Epidermal melanocyte (primary cell): ENCODE measurements around the gene UBA1.

Experiments
- DNase-seq: peaks from one replicate; pipeline ENCODE4 v3.0.0; 2011; ENCODE audit warnings: low spot score; ENCODE audit not compliant: insufficient read length

Gene UBA1

GRCh38 chrX:47210661-47211425 lies 17.2 kb downstream of the UBA1 start:
- DNase-seq, result no peak

GRCh38 chrX:47212381-47213293 lies 19.0 kb downstream of the UBA1 start:
- no peak for DNase-seq

GRCh38 chrX:47214435-47215077 lies 20.9 kb downstream of the UBA1 start:
- DNase-seq, result no peak

- DNase-seq, result no peak
These were observed 21.8 kb downstream of the UBA1 start for GRCh38 chrX:47215291-47215900.

GRCh38 chrX:47216393-47216925 lies 22.8 kb downstream of the UBA1 start:
- no peak for DNase-seq

- DNase-seq, result no peak
These were observed 23.7 kb downstream of the UBA1 start for GRCh38 chrX:47217121-47217851.

- DNase-seq, result peak; percentile 69
These were observed 24.2 kb downstream of the UBA1 start for GRCh38 chrX:47217852-47218279.

GRCh38 chrX:47218280-47218919 lies 24.8 kb downstream of the UBA1 start, which contains the start of gene CDK16:
CDK16 (plus strand) TSS chrX:47218681; CDS start chrX:47223558, 4,877 bp downstream.
- peak; percentile 60 for DNase-seq

- DNase-seq, result no peak
These were observed 25.5 kb downstream of the UBA1 start for GRCh38 chrX:47218920-47219815.

GRCh38 chrX:47221756-47222155 lies 28.1 kb downstream of the UBA1 start:
- DNase-seq, result no peak

- no peak for DNase-seq
These were observed 29.2 kb downstream of the UBA1 start for GRCh38 chrX:47222751-47223350.

GRCh38 chrX:47223476-47224250 lies 30.0 kb downstream of the UBA1 start:
- no peak for DNase-seq

- no peak for DNase-seq
These were observed 30.8 kb downstream of the UBA1 start for GRCh38 chrX:47224266-47224895.

- DNase-seq, result no peak
These were observed 31.3 kb downstream of the UBA1 start for GRCh38 chrX:47224896-47225290.

- DNase-seq, result no peak
These were observed 32.4 kb downstream of the UBA1 start for GRCh38 chrX:47226071-47226470.

- no peak for DNase-seq
These were observed 33.1 kb downstream of the UBA1 start for GRCh38 chrX:47226531-47227333.

GRCh38 chrX:47227334-47227583 lies 33.6 kb downstream of the UBA1 start:
- DNase-seq, result no peak
